Activated CD4-positive, alpha-beta T cell treated with anti-CD3 and anti-CD28 coated beads for 1 hour (primary cell): ENCODE data around the gene ANO6.
"Not testable (repeated sequence)": the region's sequence is repeated elsewhere in the genome, so short reads cannot be mapped to it uniquely, and the experiment has no call there.

ENCODE experiments used
- DNase-seq: peaks from one replicate; pipeline ENCODE4 v3.0.0-alpha.2; 2020

Gene ANO6

GRCh38 chr12:45215419-45216229 lies at the start of gene ANO6:
Gene ANO6, plus strand, starts transcription at chr12:45216095. Its CDS starts 227 bp downstream, at chr12:45216322.
- peak; percentile 62 for DNase-seq

- no peak for DNase-seq
Measured at GRCh38 chr12:45168976-45169375, 46.9 kb upstream of the ANO6 start.

GRCh38 chr12:45170456-45171042 lies 45.3 kb upstream of the ANO6 start:
- peak; percentile 64 for DNase-seq

GRCh38 chr12:45173293-45173692 lies 42.6 kb upstream of the ANO6 start:
- not testable (repeated sequence) for DNase-seq

GRCh38 chr12:45174595-45174994 lies 41.3 kb upstream of the ANO6 start:
- DNase-seq = no peak

GRCh38 chr12:45178771-45179170 lies 37.1 kb upstream of the ANO6 start:
- no peak for DNase-seq

GRCh38 chr12:45182511-45182910 lies 33.4 kb upstream of the ANO6 start:
- DNase-seq = no peak

GRCh38 chr12:45183246-45183645 lies 32.6 kb upstream of the ANO6 start:
- no peak for DNase-seq

- no peak for DNase-seq
Measured at GRCh38 chr12:45184147-45184963, 31.5 kb upstream of the ANO6 start.

- no peak for DNase-seq
Measured at GRCh38 chr12:45186762-45187161, 29.1 kb upstream of the ANO6 start.

- no peak for DNase-seq
Measured at GRCh38 chr12:45189766-45190403, 26.0 kb upstream of the ANO6 start.

- DNase-seq = no peak
Measured at GRCh38 chr12:45191239-45191638, 24.7 kb upstream of the ANO6 start.

GRCh38 chr12:45192707-45193106 lies 23.2 kb upstream of the ANO6 start:
- no peak for DNase-seq

GRCh38 chr12:45200491-45201043 lies 15.3 kb upstream of the ANO6 start:
- no peak for DNase-seq

GRCh38 chr12:45203767-45204166 lies 12.1 kb upstream of the ANO6 start:
- DNase-seq = no peak

- no peak for DNase-seq
Measured at GRCh38 chr12:45204757-45205156, 11.1 kb upstream of the ANO6 start.

- no peak for DNase-seq
Measured at GRCh38 chr12:45205165-45205825, 10.6 kb upstream of the ANO6 start.

- DNase-seq = no peak
Measured at GRCh38 chr12:45208604-45209487, 7.0 kb upstream of the ANO6 start.

GRCh38 chr12:45209784-45210183 lies 6.1 kb upstream of the ANO6 start:
- no peak for DNase-seq

GRCh38 chr12:45212064-45212463 lies 3.8 kb upstream of the ANO6 start:
- no peak for DNase-seq

GRCh38 chr12:45213107-45213506 lies 2.8 kb upstream of the ANO6 start:
- DNase-seq = no peak
